Tibial nerve (tissue), 4 donors: Measurements from ENCODE around the gene TMEM250. TPM values are rescaled to one million over a fixed set of nuclear protein-coding genes. Genes with fewer than 3 reads are reported as not detected.

Experiments used
- DNase-seq, 2 donors: peaks; one replicate each; pipeline ENCODE4 v3.0.0-alpha.2; 2019; ENCODE audit warnings: low spot score in 2 of 2
- H3K27ac ChIP-seq, 4 donors: fragments of 200-600 bp; sonication (generic) in 3 of 4; one replicate each; pipeline ENCODE4 v1.5.1; 2017 to 2019; ENCODE audit warnings: mild to moderate bottlenecking in 1 of 4
- H3K27me3 ChIP-seq, 2 donors: fragments of 200-600 bp; sonication (generic) in 1 of 2; one replicate each; pipeline versions ENCODE4 v1.5.1 to v1.6.0; 2017 to 2019
- H3K36me3 ChIP-seq, 3 donors: fragments of 200-600 bp; sonication (generic); one replicate each; pipeline ENCODE4 v1.5.1; 2018 to 2019
- H3K4me1 ChIP-seq, 4 donors: fragments of 200-600 bp; sonication (generic) in 3 of 4; one replicate each; pipeline ENCODE4 v1.5.1; 2017 to 2019
- H3K4me3 ChIP-seq, 4 donors: fragments of 200-600 bp; sonication (generic) in 3 of 4; one replicate each; pipeline ENCODE4 v1.5.1; 2017 to 2019; ENCODE audit warnings: mild to moderate bottlenecking in 1 of 4, moderate library complexity in 1 of 4
- H3K9me3 ChIP-seq, 4 donors: fragments of 200-600 bp; sonication (generic) in 3 of 4; one replicate each; pipeline ENCODE4 v1.5.1; 2017 to 2019
- EP300 ChIP-seq, 2 donors: sonication (generic); formaldehyde crosslinking; IDR thresholded peaks; one replicate each; pipeline ENCODE4 v1.6.1; 2017; ENCODE audit warnings: antibody characterized with exemption in 2 of 2, mild to moderate bottlenecking in 1 of 2
- POLR2A ChIP-seq, 2 donors: fragments of 450-650 bp; IDR thresholded peaks; one replicate each; pipeline ENCODE4 v1.6.1; 2017; ENCODE audit warnings: antibody characterized with exemption in 2 of 2, mild to moderate bottlenecking in 2 of 2, moderate library complexity in 2 of 2
- WGBS, 2 donors: methylation state at CpG; one replicate each; pipeline ENCODE4 v1.1.5; 2018; 5-methylcytosine and 5-hydroxymethylcytosine counted together
- total RNA-seq, 4 donors: library from RNA; depleted of rRNA; stranded (reverse); fragments of >200 nt; gene quantifications; one replicate each; pipeline ENCODE4 v1.1.0, GENCODE V29; 2016
- TF ChIP-seq, protein P1 (sequence below), 5 experiments: fragments of 200-600 bp in 3 of 5; fragments of 450-650 bp in 2 of 5; sonication (generic) in 3 of 5; IDR thresholded peaks; one replicate each; pipeline ENCODE4 v1.5.1; 2016 to 2019; ENCODE audit warnings: antibody characterized with exemption in 5 of 5, mild to moderate bottlenecking in 3 of 5, moderate library complexity in 2 of 5

TMEM250 gene
- total RNA-seq, 4 donors from 2014 or later, result 24.3 to 47.7 (median 26.6) TPM

DNA sequence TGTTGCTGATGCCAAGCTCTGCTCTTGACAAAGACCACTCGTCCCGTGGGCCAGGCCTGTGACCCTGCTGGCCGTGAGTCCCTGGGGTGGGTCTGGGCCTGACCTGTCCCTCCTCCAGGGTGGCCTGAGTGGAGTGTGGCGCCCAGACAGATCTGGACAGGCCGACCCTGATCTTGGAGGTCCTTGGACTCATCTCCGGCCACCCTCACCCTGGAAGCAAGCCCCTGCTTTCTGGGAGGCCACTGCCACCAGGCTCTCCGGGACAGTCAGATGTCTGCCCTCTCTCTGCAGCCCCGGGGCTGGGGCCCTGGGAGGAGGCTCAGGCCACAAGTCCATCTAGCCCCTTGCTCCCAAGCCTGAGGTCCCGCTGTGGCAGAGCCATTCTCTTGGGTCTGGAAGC, 31.2 kb upstream of the TMEM250 start:
- no peak for DNase-seq
- Histone ChIP-seq H3K27me3 (peaks cover 0 to 49% of the 10 kb centered on the region in 2 donors), H3K36me3 (no peaks in the 10 kb centered on the region), H3K4me3 (no peak overlapping the region), H3K27ac (no peak overlapping the region), H3K4me1 (peaks cover 0 to 3% (median 0%) of the 10 kb centered on the region in 4 donors), H3K9me3 (no peaks in the 10 kb centered on the region)
- WGBS, 2 donors, result 80 to 85% methylated on average over 6 to 8 of the region's 9 CpGs
- no peak for TF ChIP-seq POLR2A (IDR thresholded peaks at IDR 0.05)
- no peak for TF ChIP-seq EP300 (IDR thresholded peaks at IDR 0.05)
- TF ChIP-seq, protein P1, sequence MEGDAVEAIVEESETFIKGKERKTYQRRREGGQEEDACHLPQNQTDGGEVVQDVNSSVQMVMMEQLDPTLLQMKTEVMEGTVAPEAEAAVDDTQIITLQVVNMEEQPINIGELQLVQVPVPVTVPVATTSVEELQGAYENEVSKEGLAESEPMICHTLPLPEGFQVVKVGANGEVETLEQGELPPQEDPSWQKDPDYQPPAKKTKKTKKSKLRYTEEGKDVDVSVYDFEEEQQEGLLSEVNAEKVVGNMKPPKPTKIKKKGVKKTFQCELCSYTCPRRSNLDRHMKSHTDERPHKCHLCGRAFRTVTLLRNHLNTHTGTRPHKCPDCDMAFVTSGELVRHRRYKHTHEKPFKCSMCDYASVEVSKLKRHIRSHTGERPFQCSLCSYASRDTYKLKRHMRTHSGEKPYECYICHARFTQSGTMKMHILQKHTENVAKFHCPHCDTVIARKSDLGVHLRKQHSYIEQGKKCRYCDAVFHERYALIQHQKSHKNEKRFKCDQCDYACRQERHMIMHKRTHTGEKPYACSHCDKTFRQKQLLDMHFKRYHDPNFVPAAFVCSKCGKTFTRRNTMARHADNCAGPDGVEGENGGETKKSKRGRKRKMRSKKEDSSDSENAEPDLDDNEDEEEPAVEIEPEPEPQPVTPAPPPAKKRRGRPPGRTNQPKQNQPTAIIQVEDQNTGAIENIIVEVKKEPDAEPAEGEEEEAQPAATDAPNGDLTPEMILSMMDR (IDR thresholded peaks at IDR 0.05), result no peak

- Histone ChIP-seq H3K27ac (no peak overlapping the region), H3K9me3 (no peaks in the 10 kb centered on the region), H3K36me3 (no peaks in the 10 kb centered on the region), H3K27me3 (peaks cover 0 to 49% of the 10 kb centered on the region in 2 donors), H3K4me1 (peaks cover 0 to 3% (median 0%) of the 10 kb centered on the region in 4 donors), H3K4me3 (no peak overlapping the region)
- TF ChIP-seq POLR2A (IDR thresholded peaks at IDR 0.05), result no peak
- TF ChIP-seq EP300 (IDR thresholded peaks at IDR 0.05), result no peak
- TF ChIP-seq, protein P1 (IDR thresholded peaks at IDR 0.05), result no peak
- WGBS, 2 donors, result 74 to 83% methylated on average over 11 to 12 of the region's 12 CpGs
- no peak for DNase-seq
Measured at GRCh38 chr9:136149337-136149736, 30.7 kb upstream of the TMEM250 start.

- no peak overlapping the region for H3K4me3 ChIP-seq
- no peak for DNase-seq
Measured at GRCh38 chr9:136148766-136149165, 30.1 kb upstream of the TMEM250 start.

GRCh38 chr9:136147890-136148714, 29.4 kb upstream of the TMEM250 start:
- 19 to 31% methylated on average over 19 to 35 of the region's 35 CpGs for WGBS, 2 donors
- TF ChIP-seq POLR2A (IDR thresholded peaks at IDR 0.05) (no peak), EP300 (IDR thresholded peaks at IDR 0.05) (no peak)
- TF ChIP-seq, protein P1 (IDR thresholded peaks at IDR 0.05), result no peak
- DNase-seq, result no peak
- Histone ChIP-seq H3K27me3 (peaks cover 0 to 61% of the 10 kb centered on the region in 2 donors), H3K27ac (no peak overlapping the region), H3K4me3 (no peak overlapping the region), H3K9me3 (no peaks in the 10 kb centered on the region), H3K4me1 (peaks cover 0 to 3% (median 0%) of the 10 kb centered on the region in 4 donors), H3K36me3 (no peaks in the 10 kb centered on the region)

More at GRCh38 chr9:136148766-136149165, 30.1 kb upstream of the TMEM250 start:
- H3K27ac ChIP-seq, result no peak overlapping the region
- TF ChIP-seq, protein P1 (IDR thresholded peaks at IDR 0.05), result no peak
- TF ChIP-seq POLR2A (IDR thresholded peaks at IDR 0.05) (no peak), EP300 (IDR thresholded peaks at IDR 0.05) (no peak)
- 79 to 82% methylated on average over 13 to 14 of the region's 14 CpGs for WGBS, 2 donors
- peaks cover 0 to 3% (median 0%) of the 10 kb centered on the region in 4 donors for H3K4me1 ChIP-seq
- no peaks in the 10 kb centered on the region for H3K36me3 ChIP-seq
- peaks cover 0 to 55% of the 10 kb centered on the region in 2 donors for H3K27me3 ChIP-seq
- no peaks in the 10 kb centered on the region for H3K9me3 ChIP-seq
